Ishikawa (cell line): Measurements from ENCODE around the gene CHD5.

Experiments used
- CEBPB ChIP-seq: IDR thresholded peaks from 2 replicates; pipeline ENCODE4 v1.6.1; 2012
- CREB1 ChIP-seq: IDR thresholded peaks from 2 replicates; pipeline ENCODE4 v1.6.1; 2012; ENCODE audit warnings: low read depth
- EP300 ChIP-seq: IDR thresholded peaks from 2 replicates; pipeline ENCODE4 v1.6.1; 2012; ENCODE audit warnings: borderline replicate concordance
- FOXM1 ChIP-seq: IDR thresholded peaks from 2 replicates; pipeline ENCODE4 v1.6.1; 2012; ENCODE audit warnings: low read depth, borderline replicate concordance
- MAX ChIP-seq: IDR thresholded peaks from 2 replicates; pipeline ENCODE4 v1.6.1; 2012
- NFIC ChIP-seq: IDR thresholded peaks from 2 replicates; pipeline ENCODE4 v1.6.1; 2012
- RAD21 ChIP-seq: IDR thresholded peaks from 2 replicates; pipeline ENCODE4 v1.6.1; 2012; ENCODE audit warnings: low read depth
- REST ChIP-seq: IDR thresholded peaks from 2 replicates; pipeline ENCODE4 v1.6.1; 2012; ENCODE audit warnings: low read depth, mild to moderate bottlenecking
- TAF1 ChIP-seq: IDR thresholded peaks from 2 replicates; pipeline ENCODE4 v1.6.1; 2012; ENCODE audit warnings: low read depth, mild to moderate bottlenecking
- TCF12 ChIP-seq: IDR thresholded peaks from 2 replicates; pipeline ENCODE4 v1.6.1; 2012; ENCODE audit warnings: low read depth
- TEAD4 ChIP-seq: IDR thresholded peaks from 2 replicates; pipeline ENCODE4 v1.6.1; 2012
- USF1 ChIP-seq: IDR thresholded peaks from 2 replicates; pipeline ENCODE4 v1.6.1; 2012
- YY1 ChIP-seq: IDR thresholded peaks from 2 replicates; pipeline ENCODE4 v1.6.1; 2012; ENCODE audit warnings: low read depth
- ZBTB7A ChIP-seq: IDR thresholded peaks from 2 replicates; pipeline ENCODE4 v1.6.1; 2012; ENCODE audit warnings: low read depth

GRCh38 chr1:6106977-6107376, 73.1 kb downstream of the CHD5 start:
- TF ChIP-seq TEAD4 (no peak), EP300 (no peak), MAX (no peak), CEBPB (no peak), FOXM1 (no peak), RAD21 (no peak), REST (no peak), YY1 (no peak), TAF1 (no peak), TCF12 (no peak), NFIC (no peak), ZBTB7A (no peak), CREB1 (no peak), USF1 (no peak)
